Psoas muscle (tissue), 8 donors: ENCODE results near the gene FOXP1. TPM values are rescaled to one million over a fixed set of nuclear protein-coding genes. Genes with fewer than 3 reads are reported as not detected.

ENCODE experiments used
- ATAC-seq, 4 donors: fragments of 200-7000 bp; cut with Tn5 transposase; one replicate each; pipeline ENCODE4 v1.9.1; 2020; ENCODE audit warnings: moderate library complexity in 3 of 4, mild to moderate bottlenecking in 2 of 4
- DNase-seq, 2 donors: peaks; one replicate each; pipeline ENCODE4 v3.0.0-alpha.2; 2020
- H3K27ac ChIP-seq: fragments of 200-600 bp; one replicate; pipeline ENCODE4 v1.8.0; 2022
- H3K27me3 ChIP-seq, 3 donors: fragments of 200-600 bp in 1 of 3; one replicate each; pipeline versions ENCODE4 v1.6.1 to v1.8.0; 2013 to 2022; ENCODE audit warnings: low read length in 2 of 3, mild to moderate bottlenecking in 2 of 3, moderate library complexity in 1 of 3; ENCODE audit not compliant: insufficient read depth in 3 of 3
- H3K36me3 ChIP-seq, 2 donors: fragments of 200-600 bp in 1 of 2; one replicate each; pipeline versions ENCODE4 v1.6.1 to v1.8.0; 2013 to 2022; ENCODE audit warnings: low read depth in 1 of 2, mild to moderate bottlenecking in 1 of 2, moderate library complexity in 1 of 2; ENCODE audit not compliant: insufficient read depth in 1 of 2
- H3K4me1 ChIP-seq: fragments of 200-600 bp; one replicate; pipeline ENCODE4 v1.8.0; 2022
- H3K4me3 ChIP-seq: fragments of 200-600 bp; one replicate; pipeline ENCODE4 v1.8.0; 2022; ENCODE audit warnings: mild to moderate bottlenecking
- H3K9me3 ChIP-seq: fragments of 200-600 bp; one replicate; pipeline ENCODE4 v1.8.0; 2022
- CTCF ChIP-seq: fragments of 200-600 bp; IDR thresholded peaks from one replicate; pipeline ENCODE4 v1.8.0; 2022; ENCODE audit warnings: antibody characterized with exemption
- WGBS, 3 donors: extraction: QIAGEN DNeasy Blood & Tissue Kit; methylation state at CpG; one replicate each; pipeline versions ENCODE4 v1.1.6 to v1.1.7; 2013; 5-methylcytosine and 5-hydroxymethylcytosine counted together
- intact Hi-C, 2 donors: fragments of 100-400 bp; cut with DNase I; formaldehyde crosslinking; loops; one replicate each; pipeline versions ENCODE4 v1.11.0 to v1.14.2; 2022
- polyA plus RNA-seq, 3 donors: library from polyadenylated mRNA; stranded (reverse); fragments of 200-250 nt; gene quantifications; one replicate each; pipeline ENCODE4 v1.2.3, GENCODE V29; 2013
- total RNA-seq, 4 donors: library from RNA; stranded (reverse); fragmentation: NEBNext Ultra II Directional in 2 of 4; extraction: Animal tissue kit (Norgen Biotek cat#: 25700) in 2 of 4; gene quantifications; one replicate each; pipeline versions ENCODE4 v1.2.1 to v1.2.4, GENCODE V29; 2021 to 2023
- donor health status: healthy with polysubstance abuse.
- donor health status: DM: no; HTN: no; CAD: no; lungs with moderate emphysema.
- donor health status: Bipolar disorder and iron deficiency.
- donor health status: healthy.
- donor health status: DM: yes; HTN: yes; CAD: no.
- donor health status: DM: no; HTN: no; CAD: no.
- donor health status: DM: no; HTN: no; CAD: no.
- donor health status: DM: yes; HTN: yes; CAD: no.

FOXP1 gene
- total and polyA plus RNA-seq, 7 donors: 2.6 to 26.4 (median 15.4) TPM

- no peaks in the 10 kb centered on the region for H3K36me3 ChIP-seq
- H3K4me3 ChIP-seq: no peak overlapping the region
- DNase-seq (no peak), ATAC-seq (no peak)
- WGBS, 3 donors: 67 to 83% (median 71%) methylated on average over 5 of the region's 5 CpGs
- no peaks in the 10 kb centered on the region for H3K9me3 ChIP-seq
- H3K27me3 ChIP-seq: no peaks in the 10 kb centered on the region
- intact Hi-C loops: no loop called here
- no peak for TF ChIP-seq CTCF
- no peak overlapping the region for H3K27ac ChIP-seq
- no peaks in the 10 kb centered on the region for H3K4me1 ChIP-seq
These were observed 486.0 kb downstream of the FOXP1 start for GRCh38 chr3:71097557-71097956.

- Histone ChIP-seq H3K27ac (no peak overlapping the region), H3K9me3 (no peaks in the 10 kb centered on the region), H3K27me3 (no peaks in the 10 kb centered on the region), H3K4me1 (no peaks in the 10 kb centered on the region), H3K4me3 (no peak overlapping the region), H3K36me3 (no peaks in the 10 kb centered on the region)
- no peak for TF ChIP-seq CTCF
- ATAC-seq (no peak), DNase-seq (no peak)
- WGBS, 3 donors: 94 to 98% (median 97%) methylated on average over 1 of the region's 1 CpG
- intact Hi-C loops: no loop called here
These were observed 487.8 kb downstream of the FOXP1 start for GRCh38 chr3:71095511-71096291.

- H3K36me3 ChIP-seq: no peaks in the 10 kb centered on the region
- no peaks in the 10 kb centered on the region for H3K27me3 ChIP-seq
- H3K4me3 ChIP-seq: no peak overlapping the region
- DNase-seq: no peak
- intact Hi-C loops: no loop called here
- no peak overlapping the region for H3K27ac ChIP-seq
- 97 to 98% (median 98%) methylated on average over 5 of the region's 5 CpGs for WGBS, 3 donors
- no peak for ATAC-seq
- H3K4me1 ChIP-seq: no peaks in the 10 kb centered on the region
- H3K9me3 ChIP-seq: no peaks in the 10 kb centered on the region
- TF ChIP-seq CTCF: no peak
These were observed 488.8 kb downstream of the FOXP1 start for GRCh38 chr3:71094658-71095209.

DNA sequence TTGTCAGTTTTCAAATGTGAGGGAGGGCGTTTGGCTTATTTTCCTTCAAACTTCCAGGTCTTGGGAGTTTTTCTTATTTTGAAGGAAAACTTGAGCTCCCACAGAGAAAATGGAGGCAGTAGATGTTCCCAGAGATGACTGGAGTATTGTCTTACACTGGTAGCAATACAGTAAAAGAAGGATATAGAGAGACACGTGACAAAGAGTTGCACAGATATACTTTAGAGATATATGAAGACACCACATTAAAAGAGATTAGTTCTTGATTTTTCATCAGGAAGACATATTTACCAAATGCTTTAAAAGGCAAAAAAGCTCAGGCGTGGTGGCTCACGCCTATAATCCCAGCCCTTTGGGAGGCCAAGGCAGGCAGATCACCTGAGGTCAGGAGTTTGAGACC, 490.9 kb downstream of the FOXP1 start:
- Histone ChIP-seq H3K4me3 (no peak overlapping the region), H3K36me3 (no peaks in the 10 kb centered on the region), H3K27me3 (no peaks in the 10 kb centered on the region), H3K4me1 (no peaks in the 10 kb centered on the region), H3K9me3 (no peaks in the 10 kb centered on the region), H3K27ac (no peak overlapping the region)
- TF ChIP-seq CTCF: no peak
- ATAC-seq (no peak), DNase-seq (no peak)
- 96 to 99% (median 96%) methylated on average over 4 of the region's 4 CpGs for WGBS, 3 donors
- intact Hi-C loops: no loop called here
